HFFc6 (cell line): Measurements from ENCODE around the gene GLYR1. TPM values are rescaled to one million over a fixed set of nuclear protein-coding genes. Genes with fewer than 3 reads are reported as not detected.

Experiments used
- DNase-seq: peaks from one replicate; pipeline ENCODE4 v3.0.0-alpha.2; 2018
- H3K27ac Mint-ChIP-seq: 2 replicates; pipeline ENCODE4 v1.8.0; 2020; ENCODE audit warnings: mild to moderate bottlenecking, mixed read lengths
- H3K27me3 Mint-ChIP-seq: 2 replicates; pipeline ENCODE4 v1.8.0; 2021; ENCODE audit warnings: mild to moderate bottlenecking, moderate library complexity, mixed read lengths; ENCODE audit not compliant: insufficient read depth
- H3K36me3 Mint-ChIP-seq: 2 replicates; pipeline ENCODE4 v1.8.0; 2021; ENCODE audit warnings: low read depth, mixed read lengths
- H3K4me1 Mint-ChIP-seq: 2 replicates; pipeline ENCODE4 v1.8.0; 2020; ENCODE audit warnings: low read depth, mixed read lengths
- H3K4me3 Mint-ChIP-seq: 2 replicates; pipeline ENCODE4 v1.8.0; 2020; ENCODE audit warnings: mild to moderate bottlenecking, moderate library complexity, mixed read lengths
- H3K9me3 Mint-ChIP-seq: 2 replicates; pipeline ENCODE4 v1.8.0; 2020; ENCODE audit warnings: mild to moderate bottlenecking, mixed read lengths
- CTCF ChIP-seq: fragments of 200-600 bp; sonication (generic); IDR thresholded peaks from 2 replicates; pipeline ENCODE4 v1.5.0; 2021; ENCODE audit warnings: antibody characterized with exemption, mild to moderate bottlenecking
- total RNA-seq, 6 experiments: library from RNA; stranded (reverse); fragmentation: NEBNext Ultra II Directional; extraction: Animal tissue kit (Norgen Biotek cat#: 25700); gene quantifications; 2 replicates in 1 of 6; 3 replicates in 5 of 6; pipeline ENCODE4 v1.2.3, GENCODE V29; 2021

GLYR1 gene
- total RNA-seq, 6 experiments from 2014 or later = 77.6 to 89.4 (median 81.8) TPM

DNA sequence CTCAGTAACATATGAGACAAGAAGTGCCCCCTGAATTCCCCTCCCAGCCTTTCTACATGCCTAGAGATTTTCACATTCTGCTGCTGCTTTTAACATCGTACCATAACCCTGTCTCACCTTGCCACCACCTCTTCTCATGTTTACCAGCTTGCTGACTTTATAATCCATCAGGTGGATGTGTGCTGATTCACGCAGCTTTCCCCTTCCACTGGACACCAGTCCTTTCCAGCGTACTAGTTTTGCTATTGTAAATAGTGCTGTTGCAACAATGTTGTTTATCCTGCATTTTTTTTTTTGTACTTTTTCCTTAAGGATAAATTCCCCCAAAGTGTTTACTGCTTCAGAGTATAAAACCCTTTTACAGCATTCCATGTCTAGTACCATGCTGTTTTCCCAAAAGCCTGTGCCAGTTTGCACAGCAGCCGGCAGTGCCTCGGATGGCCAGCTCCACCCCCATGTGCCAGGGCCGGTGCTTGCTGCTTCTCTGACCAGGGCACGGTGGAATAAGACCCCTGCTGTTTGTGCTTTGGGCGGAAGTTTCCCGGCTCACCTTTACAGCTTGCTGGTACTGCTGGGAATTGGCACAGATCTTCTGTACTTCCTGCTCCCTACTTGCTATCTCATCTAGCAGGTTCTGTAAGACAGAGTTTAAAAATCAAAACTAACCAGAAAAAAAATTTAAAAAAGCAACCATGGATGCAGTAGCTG, 41.5 kb upstream of the GLYR1 start:
- DNase-seq = no peak
- no peak for TF ChIP-seq CTCF
- peaks cover 28% of the 10 kb centered on the region for H3K36me3 Mint-ChIP-seq

GRCh38 chr16:4886151-4886550, 39.1 kb upstream of the GLYR1 start:
- DNase-seq = no peak
- Mint-ChIP-seq H3K4me1 (peaks cover 19% of the 10 kb centered on the region), H3K27ac (no peak overlapping the region), H3K4me3 (no peak overlapping the region), H3K36me3 (peaks cover 38% of the 10 kb centered on the region), H3K27me3 (no peaks in the 10 kb centered on the region; the same call in none of the 2 replicates), H3K9me3 (no peaks in the 10 kb centered on the region)
- TF ChIP-seq CTCF = no peak

More for the DNA sequence above, 41.5 kb upstream of the GLYR1 start:
- no peaks in the 10 kb centered on the region; the same call in none of the 2 replicates for H3K27me3 Mint-ChIP-seq
- H3K27ac Mint-ChIP-seq = no peak overlapping the region
- H3K4me1 Mint-ChIP-seq = peaks cover 7% of the 10 kb centered on the region; the same call in 1 of the 2 replicates
- H3K9me3 Mint-ChIP-seq = no peaks in the 10 kb centered on the region
- H3K4me3 Mint-ChIP-seq = no peak overlapping the region

GRCh38 chr16:4884972-4885874, 38.1 kb upstream of the GLYR1 start:
- peaks cover 47% of the 10 kb centered on the region for H3K36me3 Mint-ChIP-seq
- no peak for DNase-seq
- no peak overlapping the region for H3K4me3 Mint-ChIP-seq
- TF ChIP-seq CTCF = no peak
- H3K4me1 Mint-ChIP-seq = peaks cover 19% of the 10 kb centered on the region
- no peaks in the 10 kb centered on the region; the same call in none of the 2 replicates for H3K27me3 Mint-ChIP-seq
- no peak overlapping the region for H3K27ac Mint-ChIP-seq
- no peaks in the 10 kb centered on the region for H3K9me3 Mint-ChIP-seq

- Mint-ChIP-seq H3K9me3 (no peaks in the 10 kb centered on the region), H3K4me3 (no peak overlapping the region), H3K27me3 (no peaks in the 10 kb centered on the region; the same call in none of the 2 replicates), H3K36me3 (peaks cover 53% of the 10 kb centered on the region), H3K27ac (no peak overlapping the region), H3K4me1 (peaks cover 20% of the 10 kb centered on the region)
- no peak for TF ChIP-seq CTCF
- no peak for DNase-seq
Observed at GRCh38 chr16:4884209-4884608, 37.1 kb upstream of the GLYR1 start.

DNA sequence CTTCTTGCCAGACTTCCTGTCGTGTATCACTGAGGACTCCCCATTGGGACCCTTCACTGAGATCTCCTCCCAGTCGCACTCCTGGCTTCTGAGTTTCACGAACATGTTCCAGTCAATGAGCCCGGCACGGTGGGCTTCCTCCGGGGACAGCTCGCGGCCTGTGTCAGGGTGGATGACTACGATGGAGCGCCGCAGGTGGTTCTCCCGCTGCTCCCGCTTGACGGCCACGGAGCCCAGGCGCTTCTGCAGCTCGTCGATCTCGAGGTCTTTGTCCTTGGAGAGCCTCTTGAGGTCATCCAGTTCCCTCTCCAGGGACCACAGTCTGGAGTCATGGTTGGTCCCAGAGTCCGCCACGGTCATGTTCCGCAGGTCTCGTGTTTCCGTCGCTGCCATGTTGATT, 36.4 kb upstream of the GLYR1 start:
- Mint-ChIP-seq H3K4me1 (peaks cover 26% of the 10 kb centered on the region), H3K27me3 (peaks cover 2% of the 10 kb centered on the region), H3K36me3 (peaks cover 59% of the 10 kb centered on the region), H3K9me3 (no peaks in the 10 kb centered on the region), H3K27ac (no peak overlapping the region), H3K4me3 (no peak overlapping the region)
- no peak for TF ChIP-seq CTCF
- DNase-seq = no peak
